Omental fat pad (tissue), 4 donors: ENCODE results near the gene GM2A. TPM values are rescaled to one million over a fixed set of nuclear protein-coding genes. Genes with fewer than 3 reads are reported as not detected.
"Not testable (repeated sequence)": the region's sequence is repeated elsewhere in the genome, so short reads cannot be mapped to it uniquely, and the experiment has no call there.

Source experiments
- ATAC-seq: fragments of 150-250 bp; one replicate; pipeline ENCODE4 v1.9.1; 2016; ENCODE audit warnings: mild to moderate bottlenecking, moderate library complexity; ENCODE audit not compliant: low FRiP score
- DNase-seq: peaks from one replicate; pipeline ENCODE4 v3.0.0-alpha.2; 2019; ENCODE audit warnings: low spot score
- total RNA-seq, 4 donors: library from RNA; depleted of rRNA; stranded (reverse); fragments of >200 nt; gene quantifications; one replicate each; pipeline ENCODE4 v1.1.0, GENCODE V29; 2016
- TF ChIP-seq, protein P1 (sequence below), 3 donors: fragments of 450-650 bp; IDR thresholded peaks; one replicate each; pipeline ENCODE4 v1.5.1; 2016 to 2017; ENCODE audit warnings: antibody characterized with exemption in 3 of 3, mild to moderate bottlenecking in 3 of 3, moderate library complexity in 2 of 3

Gene GM2A
- total RNA-seq, 4 donors from 2014 or later = 26.6 to 62.6 (median 27.9) TPM

- ATAC-seq = no peak
Observed at GRCh38 chr5:151236888-151237287, 16.1 kb upstream of the GM2A start.

GRCh38 chr5:151237685-151238084, 15.3 kb upstream of the GM2A start:
- TF ChIP-seq, protein P1, sequence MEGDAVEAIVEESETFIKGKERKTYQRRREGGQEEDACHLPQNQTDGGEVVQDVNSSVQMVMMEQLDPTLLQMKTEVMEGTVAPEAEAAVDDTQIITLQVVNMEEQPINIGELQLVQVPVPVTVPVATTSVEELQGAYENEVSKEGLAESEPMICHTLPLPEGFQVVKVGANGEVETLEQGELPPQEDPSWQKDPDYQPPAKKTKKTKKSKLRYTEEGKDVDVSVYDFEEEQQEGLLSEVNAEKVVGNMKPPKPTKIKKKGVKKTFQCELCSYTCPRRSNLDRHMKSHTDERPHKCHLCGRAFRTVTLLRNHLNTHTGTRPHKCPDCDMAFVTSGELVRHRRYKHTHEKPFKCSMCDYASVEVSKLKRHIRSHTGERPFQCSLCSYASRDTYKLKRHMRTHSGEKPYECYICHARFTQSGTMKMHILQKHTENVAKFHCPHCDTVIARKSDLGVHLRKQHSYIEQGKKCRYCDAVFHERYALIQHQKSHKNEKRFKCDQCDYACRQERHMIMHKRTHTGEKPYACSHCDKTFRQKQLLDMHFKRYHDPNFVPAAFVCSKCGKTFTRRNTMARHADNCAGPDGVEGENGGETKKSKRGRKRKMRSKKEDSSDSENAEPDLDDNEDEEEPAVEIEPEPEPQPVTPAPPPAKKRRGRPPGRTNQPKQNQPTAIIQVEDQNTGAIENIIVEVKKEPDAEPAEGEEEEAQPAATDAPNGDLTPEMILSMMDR (IDR thresholded peaks at IDR 0.05) = no peak
- ATAC-seq (no peak), DNase-seq (no peak)

More at GRCh38 chr5:151236888-151237287, 16.1 kb upstream of the GM2A start:
- TF ChIP-seq, protein P1 (IDR thresholded peaks at IDR 0.05) = no peak
- DNase-seq = no peak

DNA sequence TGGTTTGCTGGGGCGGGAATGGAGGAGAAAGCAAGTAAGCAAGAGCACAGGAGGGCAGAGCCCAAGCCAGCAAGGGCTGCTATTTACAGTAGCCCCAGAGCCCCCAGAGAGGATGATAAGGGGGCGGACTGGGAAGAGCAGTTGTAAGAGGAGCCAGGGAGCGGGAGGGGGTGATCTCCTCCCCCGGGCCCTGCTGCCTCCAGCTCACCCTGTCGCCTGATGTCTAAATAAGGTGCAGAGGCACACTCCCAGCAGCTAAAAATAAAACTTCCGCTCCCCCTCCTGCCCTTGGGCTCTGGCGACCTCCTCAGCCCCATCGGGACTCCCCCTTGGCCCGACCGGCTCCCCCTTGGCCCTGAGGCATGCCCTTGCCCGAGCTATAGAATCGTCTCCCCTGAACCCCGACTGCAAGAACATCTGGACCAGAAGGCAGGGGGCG, 14.7 kb upstream of the GM2A start:
- ATAC-seq (no peak), DNase-seq (no peak)
- TF ChIP-seq, protein P1 (IDR thresholded peaks at IDR 0.05) = no peak

DNA sequence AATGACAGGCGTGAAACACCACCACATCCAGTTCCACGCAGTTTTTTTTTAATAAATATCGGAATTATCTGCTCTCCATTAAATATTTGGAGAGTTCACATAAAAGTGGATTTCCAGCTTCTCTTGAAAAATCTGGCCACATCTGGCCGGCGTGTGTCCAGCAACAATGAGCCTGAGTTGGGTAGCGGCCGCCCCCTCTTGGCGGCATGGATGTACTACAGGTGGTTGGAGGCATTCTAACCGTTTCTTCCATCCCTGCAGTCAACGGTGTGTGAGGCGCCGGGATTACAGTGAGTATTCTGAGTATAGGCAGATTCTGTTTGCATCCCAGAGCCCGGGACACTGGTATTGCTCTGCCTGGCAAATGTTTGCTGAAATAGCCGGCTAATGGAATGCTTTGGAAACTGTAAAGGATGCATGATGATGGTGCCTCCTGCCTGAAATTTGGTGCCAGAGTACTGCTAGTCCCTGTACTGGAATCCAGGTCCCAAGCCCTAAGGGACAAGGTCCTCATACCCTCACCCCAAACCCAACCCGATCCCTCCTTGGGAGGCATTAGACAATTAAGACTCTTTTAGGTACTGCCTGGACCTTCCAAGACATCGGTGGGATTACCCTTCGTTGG, 13.6 kb upstream of the GM2A start:
- peak; percentile 34 for ATAC-seq
- TF ChIP-seq, protein P1 (IDR thresholded peaks at IDR 0.05) = peak in 1 of 3 donors; percentile 6
- no peak for DNase-seq

- not testable (repeated sequence) for ATAC-seq, DNase-seq
Observed at GRCh38 chr5:151240268-151240835, 12.6 kb upstream of the GM2A start.

DNA sequence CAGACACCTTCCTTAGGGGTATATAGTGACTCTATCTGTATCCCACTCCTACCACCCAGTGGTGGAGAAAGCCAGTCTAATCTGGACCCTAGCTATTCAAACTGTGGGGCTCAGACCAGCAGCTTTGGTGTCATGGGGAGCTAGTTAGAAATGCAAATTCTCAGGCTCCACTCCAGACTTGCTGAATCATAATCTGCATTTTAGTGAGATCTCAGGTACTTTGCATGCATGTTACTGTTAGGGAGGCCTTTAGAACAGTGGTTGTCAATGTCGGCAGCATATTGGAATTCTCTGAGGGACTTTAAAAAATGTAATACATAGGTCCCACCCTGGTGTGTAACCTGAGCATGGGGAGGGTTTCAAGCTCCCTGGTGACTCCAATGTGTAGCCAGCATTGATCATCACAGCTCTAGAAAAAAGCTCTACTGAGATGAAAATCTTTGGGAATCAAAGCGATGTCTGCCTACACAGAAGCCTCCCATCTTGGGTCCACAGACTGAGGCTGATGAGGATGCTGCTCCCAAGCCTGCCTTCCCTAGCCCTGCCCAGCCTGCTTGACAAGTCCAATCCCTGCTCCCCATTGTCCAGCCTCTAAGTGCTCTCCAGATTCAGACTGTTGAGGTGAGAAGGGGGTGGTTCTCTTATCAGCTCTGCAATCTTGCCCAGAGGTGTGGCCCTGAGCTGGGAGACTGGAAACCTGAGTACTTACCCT, 11.9 kb upstream of the GM2A start:
- DNase-seq (no peak), ATAC-seq (no peak)
- TF ChIP-seq, protein P1 (IDR thresholded peaks at IDR 0.05) = no peak

DNA sequence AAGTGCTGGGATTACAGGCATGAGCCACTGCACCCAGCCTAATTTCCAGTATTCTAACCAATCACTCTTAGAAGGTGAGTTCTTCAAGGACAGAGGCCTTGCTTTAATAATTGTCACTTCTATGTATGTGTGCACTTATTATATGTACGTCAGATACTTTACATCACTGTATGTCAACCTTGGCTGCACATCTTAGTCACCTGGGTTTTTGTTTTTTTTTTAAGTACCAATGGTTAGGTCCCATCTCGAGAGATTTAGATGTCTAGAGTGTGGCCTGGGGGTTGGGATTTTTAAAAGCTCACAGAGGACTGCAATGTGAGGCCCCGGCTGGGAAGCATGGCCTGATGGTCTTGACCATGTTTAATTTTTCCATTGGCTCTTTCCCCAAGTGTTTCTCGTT, 9.9 kb upstream of the GM2A start:
- DNase-seq (no peak), ATAC-seq (no peak)
- TF ChIP-seq, protein P1 (IDR thresholded peaks at IDR 0.05) = no peak
